HEK293 (cell line): ENCODE results near the gene FIBCD1.

Experiments
- ATF2 ChIP-seq: fragments of 450-650 bp; formaldehyde crosslinking; IDR thresholded peaks from 2 replicates; pipeline ENCODE4 v1.5.1; 2016; ENCODE audit warnings: missing biosample characterization, missing genetic modification characterization, low read depth
- CTCF ChIP-seq: fragments of 450-650 bp; formaldehyde crosslinking; IDR thresholded peaks from 2 replicates; pipeline ENCODE4 v1.5.1; 2016; ENCODE audit warnings: missing biosample characterization, missing genetic modification characterization
- PRDM6 ChIP-seq: fragments of 450-650 bp; formaldehyde crosslinking; IDR thresholded peaks from 2 replicates; pipeline ENCODE4 v1.5.1; 2017; ENCODE audit warnings: missing biosample characterization, missing genetic modification characterization
- ZBTB11 ChIP-seq: fragments of 450-650 bp; formaldehyde crosslinking; conservative IDR thresholded peaks from 2 replicates; pipeline ENCODE4 v1.5.1; 2016; ENCODE audit warnings: low read depth, missing biosample characterization, missing genetic modification characterization
- ZBTB21 ChIP-seq: fragments of 450-650 bp; formaldehyde crosslinking; IDR thresholded peaks from 2 replicates; pipeline ENCODE4 v1.5.1; 2017; ENCODE audit warnings: missing biosample characterization, missing genetic modification characterization
- ZBTB44 ChIP-seq: fragments of 450-650 bp; IDR thresholded peaks from 2 replicates; pipeline ENCODE4 v1.5.1; 2018; ENCODE audit warnings: missing biosample characterization, mild to moderate bottlenecking, missing genetic modification characterization
- ZBTB7A ChIP-seq: fragments of 450-650 bp; formaldehyde crosslinking; IDR thresholded peaks from 2 replicates; pipeline ENCODE4 v1.5.1; 2016; ENCODE audit warnings: low read depth, missing biosample characterization, missing genetic modification characterization
- ZNF121 ChIP-seq: fragments of 450-650 bp; formaldehyde crosslinking; IDR thresholded peaks from 2 replicates; pipeline ENCODE4 v1.5.1; 2016; ENCODE audit warnings: missing biosample characterization, missing genetic modification characterization
- ZNF280D ChIP-seq: fragments of 450-650 bp; formaldehyde crosslinking; IDR thresholded peaks from 2 replicates; pipeline ENCODE4 v1.5.1; 2016; ENCODE audit warnings: missing biosample characterization, missing genetic modification characterization
- ZNF292 ChIP-seq: fragments of 450-650 bp; formaldehyde crosslinking; IDR thresholded peaks from 2 replicates; pipeline ENCODE4 v1.5.1; 2016; ENCODE audit warnings: low read depth, missing biosample characterization, missing genetic modification characterization, borderline replicate concordance
- ZNF341 ChIP-seq: fragments of 450-650 bp; formaldehyde crosslinking; IDR thresholded peaks from 2 replicates; pipeline ENCODE4; 2016; ENCODE audit warnings: low read depth, missing biosample characterization, missing genetic modification characterization
- ZNF704 ChIP-seq: fragments of 450-650 bp; formaldehyde crosslinking; IDR thresholded peaks from 2 replicates; pipeline ENCODE4 v1.5.1; 2016; ENCODE audit warnings: missing biosample characterization, missing genetic modification characterization

- TF ChIP-seq ZNF121 (tag by site-specific recombination) (no peak), ZNF292 (tag by site-specific recombination) (no peak), CTCF (no peak), ATF2 (no peak), ZBTB7A (tag by site-specific recombination) (no peak), PRDM6 (tag by site-specific recombination) (no peak), ZBTB21 (no peak), ZNF704 (tag by site-specific recombination) (no peak), ZBTB44 (tag by site-specific recombination) (no peak), ZNF341 (no peak), ZBTB11 (tag by site-specific recombination) (no peak), ZNF280D (tag by site-specific recombination) (no peak)
Observed at GRCh38 chr9:130950039-130950311, 10.9 kb upstream of the FIBCD1 start.
